Trophoblast cell (in vitro differentiated cells and primary cell): Measurements from ENCODE around the gene SESN1.

Experiments
- DNase-seq, 2 donors: peaks; one replicate each; pipeline ENCODE4 v3.0.0-alpha.2; 2016
- H2AFZ ChIP-seq: 2 replicates; pipeline ENCODE4 v1.6.1; 2013; ENCODE audit warnings: low read length, moderate library complexity, mild to moderate bottlenecking; ENCODE audit not compliant: insufficient read depth, poor library complexity
- H2AK5ac ChIP-seq: 2 replicates; pipeline ENCODE4 v1.6.1; 2013; ENCODE audit warnings: mild to moderate bottlenecking, low read length
- H2BK120ac ChIP-seq: 2 replicates; pipeline ENCODE4 v1.6.1; 2013; ENCODE audit warnings: low read length, mild to moderate bottlenecking, moderate library complexity; ENCODE audit not compliant: insufficient read depth, poor library complexity
- H2BK12ac ChIP-seq: 2 replicates; pipeline ENCODE4 v1.6.1; 2013; ENCODE audit warnings: mild to moderate bottlenecking, low read length, moderate library complexity
- H2BK5ac ChIP-seq: 2 replicates; pipeline ENCODE4 v1.6.1; 2013; ENCODE audit warnings: low read length, low read depth, moderate library complexity, mild to moderate bottlenecking; ENCODE audit not compliant: poor library complexity
- H3K14ac ChIP-seq: 2 replicates; pipeline ENCODE4 v1.6.1; 2013; ENCODE audit warnings: mild to moderate bottlenecking, low read length
- H3K18ac ChIP-seq: 2 replicates; pipeline ENCODE4 v1.6.1; 2013; ENCODE audit warnings: mild to moderate bottlenecking, low read length
- H3K23ac ChIP-seq: 2 replicates; pipeline ENCODE4 v1.6.1; 2013; ENCODE audit warnings: low read length
- H3K27ac ChIP-seq: 2 replicates; pipeline ENCODE4 v1.5.1; 2013; ENCODE audit warnings: low read depth, mild to moderate bottlenecking, inconsistent platforms, low read length, moderate library complexity
- H3K27me3 ChIP-seq: 2 replicates; pipeline ENCODE4 v1.6.1; 2013; ENCODE audit warnings: inconsistent platforms, mild to moderate bottlenecking, low read length, moderate library complexity; ENCODE audit not compliant: insufficient read depth
- H3K36me3 ChIP-seq, 2 experiments: 1 replicate in 1 of 2; 2 replicates in 1 of 2; pipeline ENCODE4 v1.6.1; 2013; ENCODE audit warnings: low read length in 2 of 2, mild to moderate bottlenecking in 2 of 2, moderate library complexity in 1 of 2; ENCODE audit not compliant: insufficient read depth in 2 of 2, control insufficient read depth in 1 of 2
- H3K4ac ChIP-seq: 2 replicates; pipeline ENCODE4 v1.6.1; 2013; ENCODE audit warnings: low read depth, mild to moderate bottlenecking, low read length, moderate library complexity
- H3K4me1 ChIP-seq, 2 experiments: 1 replicate in 1 of 2; 2 replicates in 1 of 2; pipeline ENCODE4 v1.6.1; 2013; ENCODE audit warnings: low read length in 2 of 2, mild to moderate bottlenecking in 2 of 2, moderate library complexity in 1 of 2; ENCODE audit not compliant: insufficient read depth in 2 of 2, control insufficient read depth in 1 of 2
- H3K4me2 ChIP-seq: 2 replicates; pipeline ENCODE4 v1.6.1; 2013; ENCODE audit warnings: inconsistent platforms, mild to moderate bottlenecking, low read length, moderate library complexity
- H3K4me3 ChIP-seq: 2 replicates; pipeline ENCODE4 v1.5.1; 2013; ENCODE audit warnings: mild to moderate bottlenecking, low read depth, low read length, inconsistent platforms
- H3K79me1 ChIP-seq: one replicate; pipeline ENCODE4 v1.6.1; 2013; ENCODE audit warnings: low read length
- H3K79me2 ChIP-seq: 2 replicates; pipeline ENCODE4 v1.6.1; 2013; ENCODE audit warnings: low read length, mild to moderate bottlenecking; ENCODE audit not compliant: control insufficient read depth, insufficient read depth, poor library complexity
- H3K9ac ChIP-seq: 2 replicates; pipeline ENCODE4 v1.6.1; 2013; ENCODE audit warnings: mild to moderate bottlenecking, low read length
- H3K9me3 ChIP-seq: 2 replicates; pipeline ENCODE4 v1.6.1; 2013; ENCODE audit warnings: low read depth, mild to moderate bottlenecking, control low read depth, inconsistent platforms, low read length; ENCODE audit not compliant: insufficient read depth
- H4K12ac ChIP-seq: 2 replicates; pipeline ENCODE4 v1.6.1; 2013; ENCODE audit warnings: low read depth, mild to moderate bottlenecking, low read length, moderate library complexity
- H4K8ac ChIP-seq: 2 replicates; pipeline ENCODE4 v1.6.1; 2013; ENCODE audit warnings: low read depth, mild to moderate bottlenecking, low read length, moderate library complexity
- H4K91ac ChIP-seq: one replicate; pipeline ENCODE4 v1.6.1; 2013; ENCODE audit warnings: low read depth, mild to moderate bottlenecking, low read length, moderate library complexity
- WGBS: extraction: QIAGEN DNeasy Blood & Tissue Kit; methylation state at CpG from one replicate; pipeline ENCODE4 v1.1.7; 2013; ENCODE audit warnings: missing lambda C conversion rate; ENCODE audit not compliant: insufficient read length, insufficient coverage; ENCODE audit errors: extremely low coverage; 5-methylcytosine and 5-hydroxymethylcytosine counted together

SESN1 gene

GRCh38 chr6:109055771-109056235, 38.8 kb downstream of the SESN1 start:
- no peak overlapping the region for H2BK5ac ChIP-seq
- H3K4ac ChIP-seq, result no peak overlapping the region
- no peak overlapping the region for H2AK5ac ChIP-seq
- H3K79me1 ChIP-seq, result no peaks in the 10 kb centered on the region
- H2BK12ac ChIP-seq, result no peak overlapping the region
- no CpG with 5 or more reads among the region's 1 CpG for WGBS
- H3K14ac ChIP-seq, result no peak overlapping the region
- no peak overlapping the region for H3K4me3 ChIP-seq
- no peak overlapping the region for H3K18ac ChIP-seq
- no peak overlapping the region for H3K4me2 ChIP-seq
- H3K4me1 ChIP-seq, result no peaks in the 10 kb centered on the region
- no peaks in the 10 kb centered on the region for H3K9me3 ChIP-seq
- no peak overlapping the region for H3K27ac ChIP-seq
- no peaks in the 10 kb centered on the region for H3K79me2 ChIP-seq
- H3K9ac ChIP-seq, result no peak overlapping the region
- H4K12ac ChIP-seq, result no peak overlapping the region
- no peaks in the 10 kb centered on the region for H3K27me3 ChIP-seq
- H2AFZ ChIP-seq, result no peak overlapping the region
- H2BK120ac ChIP-seq, result no peak overlapping the region
- H3K23ac ChIP-seq, result no peak overlapping the region
- H4K8ac ChIP-seq, result no peak overlapping the region
- DNase-seq, result no peak
- no peak overlapping the region for H4K91ac ChIP-seq
- no peaks in the 10 kb centered on the region for H3K36me3 ChIP-seq

- no peak overlapping the region for H3K18ac ChIP-seq
- no peak overlapping the region for H2AFZ ChIP-seq
- no peaks in the 10 kb centered on the region for H3K79me2 ChIP-seq
- H3K27me3 ChIP-seq, result no peaks in the 10 kb centered on the region
- no CpG with 5 or more reads among the region's 2 CpGs for WGBS
- no peak overlapping the region for H2BK5ac ChIP-seq
- no peaks in the 10 kb centered on the region for H3K36me3 ChIP-seq
- no peak overlapping the region for H3K23ac ChIP-seq
- no peaks in the 10 kb centered on the region for H3K4me1 ChIP-seq
- no peak overlapping the region for H2BK12ac ChIP-seq
- no peak overlapping the region for H3K14ac ChIP-seq
- no peak overlapping the region for H4K91ac ChIP-seq
- no peak overlapping the region for H4K12ac ChIP-seq
- DNase-seq, result peak in 1 of 2 donors; percentile 10
- H3K79me1 ChIP-seq, result no peaks in the 10 kb centered on the region
- no peak overlapping the region for H4K8ac ChIP-seq
- H3K4me2 ChIP-seq, result no peak overlapping the region
- no peak overlapping the region for H3K4me3 ChIP-seq
- no peak overlapping the region for H3K9ac ChIP-seq
- no peak overlapping the region for H2AK5ac ChIP-seq
- no peaks in the 10 kb centered on the region for H3K9me3 ChIP-seq
- H2BK120ac ChIP-seq, result no peak overlapping the region
- no peak overlapping the region for H3K27ac ChIP-seq
- no peak overlapping the region for H3K4ac ChIP-seq
Observed at GRCh38 chr6:109053336-109053735, 41.3 kb downstream of the SESN1 start.

- no peak overlapping the region for H4K8ac ChIP-seq
- DNase-seq, result no peak
- H3K79me1 ChIP-seq, result no peaks in the 10 kb centered on the region
- H2AK5ac ChIP-seq, result no peak overlapping the region
- H3K4me1 ChIP-seq, result no peaks in the 10 kb centered on the region
- no peak overlapping the region for H3K27ac ChIP-seq
- H3K9ac ChIP-seq, result no peak overlapping the region
- H2BK120ac ChIP-seq, result no peak overlapping the region
- H2BK5ac ChIP-seq, result no peak overlapping the region
- H4K12ac ChIP-seq, result no peak overlapping the region
- H3K79me2 ChIP-seq, result no peaks in the 10 kb centered on the region
- H3K36me3 ChIP-seq, result no peaks in the 10 kb centered on the region
- H3K14ac ChIP-seq, result no peak overlapping the region
- H2AFZ ChIP-seq, result no peak overlapping the region
- H3K27me3 ChIP-seq, result no peaks in the 10 kb centered on the region
- no peak overlapping the region for H3K4me3 ChIP-seq
- no peak overlapping the region for H3K23ac ChIP-seq
- H3K18ac ChIP-seq, result no peak overlapping the region
- no CpG with 5 or more reads among the region's 4 CpGs for WGBS
- H2BK12ac ChIP-seq, result no peak overlapping the region
- no peak overlapping the region for H3K4me2 ChIP-seq
- H3K9me3 ChIP-seq, result no peaks in the 10 kb centered on the region
- no peak overlapping the region for H3K4ac ChIP-seq
- no peak overlapping the region for H4K91ac ChIP-seq
Observed at GRCh38 chr6:109052852-109053251, 41.8 kb downstream of the SESN1 start.

GRCh38 chr6:109052018-109052651, 42.5 kb downstream of the SESN1 start:
- H3K18ac ChIP-seq, result no peak overlapping the region
- no peak overlapping the region for H4K8ac ChIP-seq
- H3K4me1 ChIP-seq, result no peaks in the 10 kb centered on the region
- no peaks in the 10 kb centered on the region for H3K36me3 ChIP-seq
- no peaks in the 10 kb centered on the region for H3K9me3 ChIP-seq
- no peak overlapping the region for H3K23ac ChIP-seq
- H3K79me1 ChIP-seq, result no peaks in the 10 kb centered on the region
- no peak overlapping the region for H3K27ac ChIP-seq
- no peak overlapping the region for H3K4ac ChIP-seq
- H2BK12ac ChIP-seq, result no peak overlapping the region
- H3K9ac ChIP-seq, result no peak overlapping the region
- no peak overlapping the region for H3K4me3 ChIP-seq
- no peak overlapping the region for H2AFZ ChIP-seq
- H2BK5ac ChIP-seq, result no peak overlapping the region
- no peak overlapping the region for H4K91ac ChIP-seq
- DNase-seq, result no peak
- no peaks in the 10 kb centered on the region for H3K79me2 ChIP-seq
- H3K14ac ChIP-seq, result no peak overlapping the region
- H2BK120ac ChIP-seq, result no peak overlapping the region
- no peaks in the 10 kb centered on the region for H3K27me3 ChIP-seq
- H2AK5ac ChIP-seq, result no peak overlapping the region
- no peak overlapping the region for H3K4me2 ChIP-seq
- no peak overlapping the region for H4K12ac ChIP-seq
